ENCODE measurements around the gene RBPJL. TPM values are rescaled to one million over a fixed set of nuclear protein-coding genes. Genes with fewer than 3 reads are reported as not detected.

RBPJL gene
- total RNA-seq, 5 donors from 2014 or later (not counting 1 experiment from before 2014, with no cell fraction given), result 0.22 to 0.29 (median 0.26) TPM; not detected in 2

- no peaks in the 10 kb centered on the region for H3K27me3 ChIP-seq (replicated peaks in 1 of 2; ENCODE audit: control insufficient read depth in 2 of 2, extremely low read depth in 1 of 2, insufficient read depth in 2 of 2, low read length in 1 of 2)
- ChIA-PET CTCF (interaction anchor here in 1 of 2 donors (5.8 kb wide), 1 partner anchor 77 kb away, joined by 95 read pairs; no protein-coding TSS in a partner anchor), POLR2A (no interaction called here)
- H3K9me3 ChIP-seq, result no peaks in the 10 kb centered on the region
- Mint-ChIP-seq H3K27me3 (no peaks in the 10 kb centered on the region), H3K36me3 (no peaks in the 10 kb centered on the region), H3K4me3 (no peak overlapping the region), H3K27ac (no peak overlapping the region), H3K9me3 (no peaks in the 10 kb centered on the region), H3K4me1 (peaks cover 13 to 48% (median 43%) of the 10 kb centered on the region in 3 donors)
- H3K4me1 ChIP-seq (ENCODE audit: control insufficient read depth in 1 of 2, extremely low read depth in 1 of 2, insufficient read depth in 2 of 2, low read length in 2 of 2), result peaks cover 4 to 12% of the 10 kb centered on the region in 2 experiments
- no peak overlapping the region for H3K27ac ChIP-seq (ENCODE audit: low read length)
- ATAC-seq (replicated peaks in 1 of 4) (no peak), DNase-seq (no peak)
- H3K4me3 ChIP-seq (ENCODE audit: control insufficient read depth in 1 of 2, extremely low read depth in 1 of 2, low read length in 1 of 2), result no peak overlapping the region
- 100% methylated on average over 2 of the region's 7 CpGs for WGBS (ENCODE audit: insufficient coverage)
- no peaks in the 10 kb centered on the region for H3K36me3 ChIP-seq (ENCODE audit: control insufficient read depth in 2 of 2, extremely low read depth in 1 of 2, insufficient read depth in 1 of 2, low read length in 1 of 2)
Observed at GRCh38 chr20:45359069-45359405, 52.4 kb downstream of the RBPJL start.

- H3K27ac Mint-ChIP-seq, result no peak overlapping the region
- POLR2A ChIA-PET, result interaction anchor here in 1 of 2 donors (0.6 kb wide), 1 partner anchor 1913 kb away, joined by 3 read pairs; no protein-coding TSS in a partner anchor
- H3K36me3 ChIP-seq (ENCODE audit: control insufficient read depth in 2 of 2, extremely low read depth in 1 of 2, insufficient read depth in 1 of 2, low read length in 1 of 2), result no peaks in the 10 kb centered on the region
- DNase-seq, result no peak
- H3K36me3 Mint-ChIP-seq, result no peaks in the 10 kb centered on the region
- no peaks in the 10 kb centered on the region for H3K27me3 ChIP-seq (replicated peaks in 1 of 2; ENCODE audit: control insufficient read depth in 2 of 2, extremely low read depth in 1 of 2, insufficient read depth in 2 of 2, low read length in 1 of 2)
- no peak overlapping the region for H3K27ac ChIP-seq (ENCODE audit: low read length)
- no peaks in the 10 kb centered on the region for H3K9me3 ChIP-seq
- CTCF ChIA-PET, result interaction anchor here in 1 of 2 donors (5.8 kb wide), 1 partner anchor 77 kb away, joined by 95 read pairs; no protein-coding TSS in a partner anchor
- H3K4me3 Mint-ChIP-seq, result no peak overlapping the region
- peaks cover 16 to 45% (median 43%) of the 10 kb centered on the region in 3 donors for H3K4me1 Mint-ChIP-seq
- peaks cover 5 to 17% of the 10 kb centered on the region in 2 experiments for H3K4me1 ChIP-seq (ENCODE audit: control insufficient read depth in 1 of 2, extremely low read depth in 1 of 2, insufficient read depth in 2 of 2, low read length in 2 of 2)
- no peaks in the 10 kb centered on the region for H3K27me3 Mint-ChIP-seq
- H3K4me3 ChIP-seq (ENCODE audit: control insufficient read depth in 1 of 2, extremely low read depth in 1 of 2, low read length in 1 of 2), result no peak overlapping the region
- no peak for ATAC-seq (replicated peaks in 1 of 4)
- H3K9me3 Mint-ChIP-seq, result no peaks in the 10 kb centered on the region
- 87% methylated on average over 4 of the region's 9 CpGs for WGBS (ENCODE audit: insufficient coverage)
Observed at GRCh38 chr20:45359406-45360148, 52.9 kb downstream of the RBPJL start.

- H3K9me3 ChIP-seq, result no peaks in the 10 kb centered on the region
- H3K27me3 ChIP-seq (replicated peaks in 1 of 2; ENCODE audit: control insufficient read depth in 2 of 2, extremely low read depth in 1 of 2, insufficient read depth in 2 of 2, low read length in 1 of 2), result no peaks in the 10 kb centered on the region
- H3K9me3 Mint-ChIP-seq, result no peaks in the 10 kb centered on the region
- no peak overlapping the region for H3K27ac ChIP-seq (ENCODE audit: low read length)
- H3K4me3 ChIP-seq (ENCODE audit: control insufficient read depth in 1 of 2, extremely low read depth in 1 of 2, low read length in 1 of 2), result no peak overlapping the region
- peaks cover 12% of the 10 kb centered on the region for H3K36me3 Mint-ChIP-seq
- peaks cover 31 to 47% (median 45%) of the 10 kb centered on the region in 3 donors for H3K4me1 Mint-ChIP-seq
- peaks cover 4 to 22% of the 10 kb centered on the region in 2 donors for H3K36me3 ChIP-seq (ENCODE audit: control insufficient read depth in 2 of 2, extremely low read depth in 1 of 2, insufficient read depth in 1 of 2, low read length in 1 of 2)
- DNase-seq (no peak), ATAC-seq (replicated peaks in 1 of 4) (no peak)
- H3K4me3 Mint-ChIP-seq, result no peak overlapping the region
- ChIA-PET CTCF (interaction anchor here (0.6 to 5.8 kb wide), 5 partner anchors 11 to 409 kb away, joined by 3 to 95 read pairs (median 8); no protein-coding TSS in a partner anchor), POLR2A (no interaction called here)
- no peak overlapping the region for H3K27ac Mint-ChIP-seq
- whole genome bisulfite sequencing (ENCODE audit: insufficient coverage), result no CpG with 5 or more reads among the region's 6 CpGs
- peaks cover 19 to 31% of the 10 kb centered on the region in 2 experiments for H3K4me1 ChIP-seq (ENCODE audit: control insufficient read depth in 1 of 2, extremely low read depth in 1 of 2, insufficient read depth in 2 of 2, low read length in 2 of 2)
- no peaks in the 10 kb centered on the region for H3K27me3 Mint-ChIP-seq
Observed at GRCh38 chr20:45361793-45362192, 55.2 kb downstream of the RBPJL start.

GRCh38 chr20:45362804-45363610 is 56.4 kb downstream of the RBPJL start, which contains the start of gene SYS1:
Gene SYS1 (plus strand): TSS chr20:45363156. CDS start chr20:45363532, 376 bp downstream.
- ChIA-PET CTCF (interaction anchor here (0.6 to 5.8 kb wide), 24 partner anchors 10 to 741 kb away, joined by 3 to 95 read pairs (median 5); partner anchors contain the start of gene PIGT (in 2 of the 2)), POLR2A (interaction anchor here (0.6 to 2.4 kb wide), 8 partner anchors 8 to 395 kb away, joined by 3 to 19 read pairs (median 4); partner anchors contain the start of gene PIGT (in 1 of the 2))
- ATAC-seq (replicated peaks in 1 of 4) (peak; percentile 84 to 86 (median 84)), DNase-seq (peak; percentile 97 to 100 (median 98))
- Histone ChIP-seq H3K36me3 (ENCODE audit: control insufficient read depth in 2 of 2, extremely low read depth in 1 of 2, insufficient read depth in 1 of 2, low read length in 1 of 2) (peaks cover 8 to 34% of the 10 kb centered on the region in 2 donors), H3K27me3 (replicated peaks in 1 of 2; ENCODE audit: control insufficient read depth in 2 of 2, extremely low read depth in 1 of 2, insufficient read depth in 2 of 2, low read length in 1 of 2) (no peaks in the 10 kb centered on the region), H3K4me3 (ENCODE audit: control insufficient read depth in 1 of 2, extremely low read depth in 1 of 2, low read length in 1 of 2) (peak within 1 kb of the TSS; percentile 83 to 92), H3K4me1 (ENCODE audit: control insufficient read depth in 1 of 2, extremely low read depth in 1 of 2, insufficient read depth in 2 of 2, low read length in 2 of 2) (peaks cover 28 to 43% of the 10 kb centered on the region in 2 experiments), H3K27ac (ENCODE audit: low read length) (peak within 1 kb of the TSS; percentile 96), H3K9me3 (no peaks in the 10 kb centered on the region)
- H3K27me3 Mint-ChIP-seq, result no peaks in the 10 kb centered on the region
- WGBS (ENCODE audit: insufficient coverage), result under 1% methylated on average over 54 of the region's 55 CpGs
- peak within 1 kb of the TSS; percentile 86 to 99 (median 98) for H3K4me3 Mint-ChIP-seq
- peak within 1 kb of the TSS; percentile 99 to 100 for H3K27ac Mint-ChIP-seq
- peaks cover 42 to 50% (median 47%) of the 10 kb centered on the region in 3 donors for H3K4me1 Mint-ChIP-seq
- H3K9me3 Mint-ChIP-seq, result no peaks in the 10 kb centered on the region
- H3K36me3 Mint-ChIP-seq, result peaks cover 22% of the 10 kb centered on the region

- Mint-ChIP-seq H3K9me3 (no peaks in the 10 kb centered on the region), H3K4me3 (peak overlapping the region; percentile 86 to 99 (median 98))
- no peak for DNase-seq
Observed at GRCh38 chr20:45363611-45364492, 57.2 kb downstream of the RBPJL start.

More at GRCh38 chr20:45363611-45364492, 57.2 kb downstream of the RBPJL start:
- WGBS (ENCODE audit: insufficient coverage), result 15% methylated on average over 20 of the region's 23 CpGs
- no peaks in the 10 kb centered on the region for H3K27me3 Mint-ChIP-seq
- Histone ChIP-seq H3K4me1 (ENCODE audit: control insufficient read depth in 1 of 2, extremely low read depth in 1 of 2, insufficient read depth in 2 of 2, low read length in 2 of 2) (peaks cover 34 to 50% of the 10 kb centered on the region in 2 experiments), H3K27ac (ENCODE audit: low read length) (peak overlapping the region; percentile 96), H3K27me3 (replicated peaks in 1 of 2; ENCODE audit: control insufficient read depth in 2 of 2, extremely low read depth in 1 of 2, insufficient read depth in 2 of 2, low read length in 1 of 2) (no peaks in the 10 kb centered on the region), H3K36me3 (ENCODE audit: control insufficient read depth in 2 of 2, extremely low read depth in 1 of 2, insufficient read depth in 1 of 2, low read length in 1 of 2) (peaks cover 8 to 39% of the 10 kb centered on the region in 2 donors), H3K9me3 (no peaks in the 10 kb centered on the region), H3K4me3 (ENCODE audit: control insufficient read depth in 1 of 2, extremely low read depth in 1 of 2, low read length in 1 of 2) (peak overlapping the region; percentile 83 to 92)
- CTCF ChIA-PET, result interaction anchor here (0.6 to 5.8 kb wide), 20 partner anchors 9 to 742 kb away, joined by 3 to 95 read pairs (median 6); partner anchors contain the start of gene PIGT (in 2 of the 2)
- H3K4me1 Mint-ChIP-seq, result peaks cover 50 to 55% (median 55%) of the 10 kb centered on the region in 3 donors
- H3K36me3 Mint-ChIP-seq, result peaks cover 29% of the 10 kb centered on the region
- no peak for ATAC-seq (replicated peaks in 1 of 4)
- POLR2A ChIA-PET, result interaction anchor here (0.7 to 2.4 kb wide), 6 partner anchors 9 to 460 kb away, joined by 4 to 19 read pairs (median 6); partner anchors contain the start of gene PIGT (in 1 of the 2)
- peak overlapping the region; percentile 99 to 100 for H3K27ac Mint-ChIP-seq
